ENCODE measurements around the gene HTR3E.
"Not testable (repeated sequence)": the region's sequence is repeated elsewhere in the genome, so short reads cannot be mapped to it uniquely, and the experiment has no call there.

Gene HTR3E

DNA sequence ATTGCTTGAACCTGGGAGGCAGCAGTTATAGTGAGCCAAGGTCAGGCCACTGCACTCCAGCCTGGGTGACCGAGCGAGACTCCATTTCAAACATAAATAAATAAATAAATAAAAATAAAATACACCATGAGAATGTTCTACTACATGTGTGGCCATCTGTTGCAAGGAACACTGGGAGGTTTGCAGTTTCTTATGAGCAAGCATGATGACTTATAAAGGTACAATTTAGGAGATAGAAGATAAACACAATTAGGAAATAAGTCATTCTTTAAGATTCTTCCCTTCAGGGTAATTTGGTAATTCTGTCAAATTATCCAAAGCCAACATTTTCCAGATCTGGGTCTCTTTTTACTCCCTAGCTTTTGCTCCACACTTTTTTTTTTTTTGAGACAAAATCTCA, 30.7 kb upstream of the HTR3E start:
- no peak overlapping the region for H3K27ac ChIP-seq
- TF ChIP-seq, protein P1, sequence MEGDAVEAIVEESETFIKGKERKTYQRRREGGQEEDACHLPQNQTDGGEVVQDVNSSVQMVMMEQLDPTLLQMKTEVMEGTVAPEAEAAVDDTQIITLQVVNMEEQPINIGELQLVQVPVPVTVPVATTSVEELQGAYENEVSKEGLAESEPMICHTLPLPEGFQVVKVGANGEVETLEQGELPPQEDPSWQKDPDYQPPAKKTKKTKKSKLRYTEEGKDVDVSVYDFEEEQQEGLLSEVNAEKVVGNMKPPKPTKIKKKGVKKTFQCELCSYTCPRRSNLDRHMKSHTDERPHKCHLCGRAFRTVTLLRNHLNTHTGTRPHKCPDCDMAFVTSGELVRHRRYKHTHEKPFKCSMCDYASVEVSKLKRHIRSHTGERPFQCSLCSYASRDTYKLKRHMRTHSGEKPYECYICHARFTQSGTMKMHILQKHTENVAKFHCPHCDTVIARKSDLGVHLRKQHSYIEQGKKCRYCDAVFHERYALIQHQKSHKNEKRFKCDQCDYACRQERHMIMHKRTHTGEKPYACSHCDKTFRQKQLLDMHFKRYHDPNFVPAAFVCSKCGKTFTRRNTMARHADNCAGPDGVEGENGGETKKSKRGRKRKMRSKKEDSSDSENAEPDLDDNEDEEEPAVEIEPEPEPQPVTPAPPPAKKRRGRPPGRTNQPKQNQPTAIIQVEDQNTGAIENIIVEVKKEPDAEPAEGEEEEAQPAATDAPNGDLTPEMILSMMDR (IDR thresholded peaks at IDR 0.05): no peak
- TF ChIP-seq ZFX (IDR thresholded peaks at IDR 0.05; ENCODE audit: borderline replicate concordance): no peak

DNA sequence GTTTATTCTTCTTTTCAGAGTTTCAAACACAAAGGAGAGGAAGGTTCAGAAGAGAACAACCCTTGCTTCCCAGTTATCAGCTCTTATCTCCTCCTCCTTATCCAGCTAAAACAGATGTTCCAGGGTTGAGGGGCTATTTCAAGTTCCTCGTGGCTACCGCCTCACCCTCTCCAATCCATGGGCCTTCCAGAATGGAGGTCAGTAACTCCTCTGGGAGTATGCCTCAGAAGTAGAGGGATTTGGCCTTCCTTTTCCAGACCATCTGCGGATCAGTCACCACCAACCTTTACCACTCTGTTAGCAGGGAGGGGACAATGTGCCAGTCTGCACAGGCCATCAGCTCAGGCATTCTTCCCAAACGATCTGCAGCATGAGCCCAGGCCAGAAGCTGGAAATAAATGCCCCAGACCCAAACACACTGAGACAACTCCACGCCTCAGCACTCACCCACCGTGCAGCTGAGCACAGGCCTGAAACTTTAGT, 29.2 kb upstream of the HTR3E start:
- no peak overlapping the region for H3K27ac ChIP-seq
- TF ChIP-seq ZFX (IDR thresholded peaks at IDR 0.05; ENCODE audit: borderline replicate concordance): no peak
- TF ChIP-seq, protein P1 (IDR thresholded peaks at IDR 0.05): no peak

DNA sequence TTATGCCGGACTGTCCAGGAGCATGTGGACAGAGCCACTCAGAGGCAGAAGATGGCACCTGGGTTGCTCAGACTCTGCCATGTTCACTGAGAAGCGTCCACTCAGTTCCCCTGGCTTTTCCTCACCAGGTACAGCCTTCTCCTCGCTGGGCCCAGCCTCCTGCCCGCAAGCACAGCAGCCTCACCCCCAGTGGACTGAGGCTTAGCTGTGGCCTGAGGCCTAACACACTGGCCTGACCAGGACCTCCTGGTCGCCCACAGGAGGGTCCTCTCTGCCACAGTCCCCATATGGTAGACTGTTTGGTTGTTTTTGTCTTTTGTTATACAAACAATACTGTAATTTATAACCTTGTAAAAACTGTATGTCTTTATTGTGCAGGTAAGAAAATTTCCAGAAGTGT, 28.5 kb upstream of the HTR3E start:
- H3K27ac ChIP-seq: no peak overlapping the region
- TF ChIP-seq, protein P1 (IDR thresholded peaks at IDR 0.05): no peak
- TF ChIP-seq ZFX (IDR thresholded peaks at IDR 0.05; ENCODE audit: borderline replicate concordance): no peak

DNA sequence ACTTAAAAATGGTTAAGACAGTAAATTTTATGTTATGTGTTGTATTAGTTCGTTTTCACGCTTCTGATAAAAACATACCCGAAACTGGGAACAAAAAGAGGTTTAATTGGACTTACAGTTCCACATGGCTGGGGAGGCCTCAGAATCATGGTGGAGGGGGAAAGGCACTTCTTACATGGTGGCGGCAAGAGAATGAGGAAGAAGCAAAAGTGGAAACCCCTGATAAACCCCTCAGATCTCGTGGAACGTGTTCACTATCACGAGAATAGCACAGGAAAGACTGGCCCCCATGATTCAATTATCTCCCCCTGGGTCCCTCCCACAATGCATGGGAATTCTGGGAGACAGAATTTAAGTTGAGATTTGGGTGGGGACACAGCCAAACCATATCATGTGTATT, 25.7 kb upstream of the HTR3E start:
- H3K27ac ChIP-seq: not testable (repeated sequence)

DNA sequence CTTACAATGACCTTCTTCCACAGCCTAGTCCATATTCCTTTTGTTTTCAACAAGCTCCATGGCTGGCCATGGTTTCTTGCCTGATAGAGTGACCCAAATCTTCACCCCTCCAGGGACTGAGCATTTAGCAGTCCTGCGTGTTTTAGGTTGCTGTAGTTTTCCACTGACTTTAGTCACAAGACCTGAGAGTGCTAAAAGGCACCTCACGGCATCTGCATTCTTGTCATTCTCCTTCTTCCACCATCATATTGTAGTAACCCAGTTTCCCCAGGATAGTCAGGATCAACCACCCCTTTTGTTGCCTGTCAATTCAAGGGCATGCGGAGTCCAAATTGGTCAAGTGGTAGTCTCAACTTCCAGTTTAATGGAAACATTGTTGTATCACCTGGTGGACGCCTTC, 23.2 kb upstream of the HTR3E start:
- TF ChIP-seq, protein P1 (IDR thresholded peaks at IDR 0.05): no peak
- TF ChIP-seq ZFX (IDR thresholded peaks at IDR 0.05; ENCODE audit: borderline replicate concordance): no peak

DNA sequence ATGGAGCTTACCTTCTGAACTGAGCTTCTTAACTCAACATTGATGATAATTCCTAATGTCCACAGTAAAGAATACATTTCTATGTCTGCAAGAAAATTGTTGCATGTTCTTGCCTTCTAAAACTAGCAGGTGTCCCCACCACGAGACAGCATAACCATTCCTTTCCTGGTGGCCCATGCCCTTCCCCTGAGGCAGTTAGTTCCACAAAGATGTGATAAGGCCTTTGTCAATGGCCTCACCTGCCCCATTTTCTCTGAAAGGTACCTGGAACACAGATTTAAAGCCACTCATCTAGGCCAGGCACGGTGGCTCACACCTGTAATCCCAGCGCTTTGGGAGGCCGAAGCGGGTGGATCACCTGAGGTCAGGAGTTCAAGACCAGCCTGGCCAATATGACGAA, 21.0 kb upstream of the HTR3E start:
- H3K27ac ChIP-seq: no peak overlapping the region
- TF ChIP-seq, protein P1 (IDR thresholded peaks at IDR 0.05): no peak
- no peak for TF ChIP-seq ZFX (IDR thresholded peaks at IDR 0.05; ENCODE audit: borderline replicate concordance)

More for the DNA sequence above, 23.2 kb upstream of the HTR3E start:
- H3K27ac ChIP-seq: no peak overlapping the region

DNA sequence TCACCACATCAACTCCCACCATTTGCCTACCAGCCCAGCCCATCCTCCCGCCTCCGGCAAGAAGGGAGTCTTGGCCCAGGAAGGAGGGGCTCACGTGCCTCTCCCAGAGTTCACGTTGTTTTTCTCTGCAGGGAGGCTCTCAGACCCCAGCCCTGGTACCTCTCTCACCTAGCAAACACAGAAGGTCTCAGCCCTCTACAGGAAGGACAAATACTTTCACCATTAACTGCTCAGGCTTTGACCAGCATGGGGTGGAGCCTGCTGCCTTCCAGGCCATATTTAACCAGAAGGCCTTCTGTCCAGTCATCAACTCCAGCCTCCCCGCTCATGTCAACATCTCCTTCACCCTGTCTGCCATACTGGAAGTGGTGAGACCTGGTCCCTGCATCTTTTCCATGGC, 19.0 kb upstream of the HTR3E start:
- TF ChIP-seq ZFX (IDR thresholded peaks at IDR 0.05; ENCODE audit: borderline replicate concordance): no peak
- H3K27ac ChIP-seq: no peak overlapping the region

DNA sequence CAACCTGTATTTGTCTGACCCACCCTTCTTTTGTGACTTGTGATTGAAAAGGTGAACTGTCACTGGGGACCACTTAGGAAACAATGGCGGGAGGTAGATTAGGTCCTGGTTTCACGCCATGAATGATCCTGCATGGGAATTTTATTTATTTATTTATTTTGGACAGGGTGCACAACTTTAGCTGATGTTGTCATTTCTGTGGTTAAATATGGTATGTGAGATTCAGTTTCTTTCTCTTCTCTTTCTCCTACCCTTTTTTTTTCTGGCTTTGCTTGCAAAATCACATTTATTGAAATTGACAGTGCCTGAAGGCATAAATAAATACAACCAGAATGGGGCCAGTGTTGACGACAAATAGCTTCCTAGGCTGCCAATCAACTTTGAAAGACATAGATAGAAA, 18.0 kb upstream of the HTR3E start:
- H3K27ac ChIP-seq: no peak overlapping the region

More for the DNA sequence above, 18.0 kb upstream of the HTR3E start:
- TF ChIP-seq, protein P1 (IDR thresholded peaks at IDR 0.05): no peak
- no peak for TF ChIP-seq ZFX (IDR thresholded peaks at IDR 0.05; ENCODE audit: borderline replicate concordance)
